ENCODE results near the gene ZDHHC18. TPM values are rescaled to one million over a fixed set of nuclear protein-coding genes. Genes with fewer than 3 reads are reported as not detected.

The ZDHHC18 gene
- total RNA-seq, 1 donor from 2014 or later, result 29.7 TPM

- no peak overlapping the region for H3K27ac Mint-ChIP-seq
- peaks cover 4% of the 10 kb centered on the region for H3K4me1 Mint-ChIP-seq (ENCODE audit: unreplicated experiment)
- no peaks in the 10 kb centered on the region for H3K9me3 Mint-ChIP-seq
- H3K36me3 Mint-ChIP-seq, result peaks cover 29% of the 10 kb centered on the region
- no peak for TF ChIP-seq CTCF (conservative IDR thresholded peaks at IDR 0.05)
- no peak overlapping the region for H3K4me3 Mint-ChIP-seq
- DNase-seq (ENCODE audit: extremely low spot score, unreplicated experiment), result no peak
- no peaks in the 10 kb centered on the region for H3K27me3 Mint-ChIP-seq
These were observed 56.4 kb downstream of the ZDHHC18 start for GRCh38 chr1:26882696-26883463.

GRCh38 chr1:26887125-26887524 is 60.6 kb downstream of the ZDHHC18 start:
- peaks cover 35% of the 10 kb centered on the region for H3K36me3 Mint-ChIP-seq
- H3K9me3 Mint-ChIP-seq, result no peaks in the 10 kb centered on the region
- no peak for DNase-seq (ENCODE audit: extremely low spot score, unreplicated experiment)
- peak; percentile 72 for TF ChIP-seq CTCF (conservative IDR thresholded peaks at IDR 0.05)
- H3K27me3 Mint-ChIP-seq, result no peaks in the 10 kb centered on the region
- peak overlapping the region; percentile 77 for H3K27ac Mint-ChIP-seq
- H3K4me1 Mint-ChIP-seq (ENCODE audit: unreplicated experiment), result peaks cover 22% of the 10 kb centered on the region
- H3K4me3 Mint-ChIP-seq, result peak overlapping the region; percentile 78

GRCh38 chr1:26888231-26888630 is 61.7 kb downstream of the ZDHHC18 start:
- Mint-ChIP-seq H3K36me3 (peaks cover 30% of the 10 kb centered on the region), H3K27ac (peak overlapping the region; percentile 89), H3K4me3 (peak overlapping the region; percentile 94), H3K27me3 (no peaks in the 10 kb centered on the region), H3K4me1 (ENCODE audit: unreplicated experiment) (peaks cover 22% of the 10 kb centered on the region), H3K9me3 (no peaks in the 10 kb centered on the region)
- TF ChIP-seq CTCF (conservative IDR thresholded peaks at IDR 0.05), result no peak
- DNase-seq (ENCODE audit: extremely low spot score, unreplicated experiment), result no peak

- no peak for DNase-seq (ENCODE audit: extremely low spot score, unreplicated experiment)
- peak within 1 kb of the TSS; percentile 94 for H3K4me3 Mint-ChIP-seq
- peak within 1 kb of the TSS; percentile 89 for H3K27ac Mint-ChIP-seq
- H3K9me3 Mint-ChIP-seq, result no peaks in the 10 kb centered on the region
- peaks cover 22% of the 10 kb centered on the region for H3K4me1 Mint-ChIP-seq (ENCODE audit: unreplicated experiment)
- no peaks in the 10 kb centered on the region for H3K27me3 Mint-ChIP-seq
- no peak for TF ChIP-seq CTCF (conservative IDR thresholded peaks at IDR 0.05)
- H3K36me3 Mint-ChIP-seq, result peaks cover 29% of the 10 kb centered on the region
These were observed 63.3 kb downstream of the ZDHHC18 start, which contains the start of gene GPN2 for GRCh38 chr1:26889551-26890466. Gene GPN2 (minus strand): TSS chr1:26890283. CDS start chr1:26890096, 187 bp downstream.

- peaks cover 26% of the 10 kb centered on the region for H3K36me3 Mint-ChIP-seq
- no peak for DNase-seq (ENCODE audit: extremely low spot score, unreplicated experiment)
- H3K4me1 Mint-ChIP-seq (ENCODE audit: unreplicated experiment), result peaks cover 22% of the 10 kb centered on the region
- no peaks in the 10 kb centered on the region for H3K27me3 Mint-ChIP-seq
- H3K4me3 Mint-ChIP-seq, result peak overlapping the region; percentile 94
- H3K27ac Mint-ChIP-seq, result peak overlapping the region; percentile 89
- TF ChIP-seq CTCF (conservative IDR thresholded peaks at IDR 0.05), result no peak
- no peaks in the 10 kb centered on the region for H3K9me3 Mint-ChIP-seq
These were observed 63.9 kb downstream of the ZDHHC18 start for GRCh38 chr1:26890467-26890796.
